OCI-LY7 (cell line): ENCODE data around the gene PAK4.

Experiments used
- CTCF ChIP-seq: fragments of 200-600 bp; sonication (generic); conservative IDR thresholded peaks from 2 replicates; pipeline ENCODE4 v1.5.1; 2014; ENCODE audit warnings: mild to moderate bottlenecking, antibody characterized with exemption, low read length, moderate library complexity, mixed read lengths
- EZH2phosphoT487 ChIP-seq: fragments of 200-600 bp; sonication (generic); IDR thresholded peaks from 2 replicates; pipeline ENCODE4 v1.6.1; 2018; ENCODE audit warnings: low read depth, borderline replicate concordance, mild to moderate bottlenecking, mixed run types, antibody characterized with exemption, low read length, moderate library complexity, mixed read lengths

- TF ChIP-seq CTCF (no peak), EZH2phosphoT487 (no peak)
Observed at GRCh38 chr19:39160889-39161672, 35.5 kb downstream of the PAK4 start.
